Pancreas (tissue), 10 donors: Measurements from ENCODE around the gene PUS7L. TPM values are rescaled to one million over a fixed set of nuclear protein-coding genes. Genes with fewer than 3 reads are reported as not detected.

ENCODE experiments used
- ATAC-seq, 4 donors: fragments of 200-7000 bp; cut with Tn5 transposase; one replicate each; pipeline versions ENCODE4 v1.8.0 to v1.9.1; 2020; ENCODE audit warnings: mild to moderate bottlenecking in 4 of 4, moderate library complexity in 4 of 4
- DNase-seq, 6 donors: peaks; one replicate each; pipeline ENCODE4 v3.0.0-alpha.2; 2020
- FAIRE-seq: peaks from 2 replicates; lab custom pipeline; 2012; peaks lifted over from hg19 to GRCh38; lab: Jason Lieb, UNC
- H3K27ac ChIP-seq, 4 donors: fragments of 200-600 bp; sonication (generic); 1 replicate in 3 of 4; 2 replicates in 1 of 4; pipeline versions ENCODE4 v1.5.0 to v1.8.0; 2020
- H3K27me3 ChIP-seq, 4 donors: fragments of 200-600 bp; one replicate each; pipeline ENCODE4 v1.8.0; 2021
- H3K36me3 ChIP-seq, 3 donors: fragments of 200-600 bp; sonication (generic) in 1 of 3; one replicate each; pipeline versions ENCODE4 v1.5.0 to v1.8.0; 2020 to 2021
- H3K4me1 ChIP-seq, 3 donors: fragments of 200-600 bp; one replicate each; pipeline ENCODE4 v1.8.0; 2021
- H3K4me3 ChIP-seq, 4 donors: fragments of 200-600 bp; sonication (generic) in 2 of 4; one replicate each; pipeline versions ENCODE4 v1.5.0 to v1.8.0; 2020 to 2021
- H3K9me3 ChIP-seq, 4 donors: fragments of 200-600 bp; one replicate each; pipeline ENCODE4 v1.8.0; 2021
- WGBS, 2 donors: extraction: QIAGEN DNeasy Blood & Tissue Kit; methylation state at CpG; one replicate each; pipeline ENCODE4 v1.1.7; 2013; 5-methylcytosine and 5-hydroxymethylcytosine counted together
- intact Hi-C, 3 donors: fragments of 100-400 bp; cut with DNase I; formaldehyde crosslinking; loops; one replicate each; pipeline versions ENCODE4 v1.11.1 to v1.14.2; 2022
- polyA plus RNA-seq, 2 donors: library from polyadenylated mRNA; stranded (reverse); fragments of 200-250 nt; gene quantifications; one replicate each; pipeline ENCODE4 v1.2.3, GENCODE V29; 2013
- total RNA-seq, 6 donors: library from RNA; stranded (reverse); fragmentation: NEBNext Ultra II Directional in 4 of 6; extraction: Animal tissue kit (Norgen Biotek cat#: 25700) in 4 of 6; gene quantifications; one replicate each; pipeline versions ENCODE4 v1.2.1 to v1.2.4, GENCODE V29; 2021 to 2023
- TF ChIP-seq, protein P1 (sequence below), 4 donors: fragments of 200-600 bp; sonication (generic) in 3 of 4; IDR thresholded peaks; one replicate each; pipeline versions ENCODE4 v1.5.0 to v1.8.0; 2021; ENCODE audit warnings: antibody characterized with exemption in 4 of 4
- donor health status: healthy with polysubstance abuse.
- donor health status: DM: no; HTN: no; CAD: no; lungs with moderate emphysema.
- donor health status: DM: no; HTN: no; CAD: no.
- donor health status: control.
- donor health status: control.
- donor health status: Bipolar disorder and iron deficiency.
- donor health status: DM: yes; HTN: yes; CAD: no.
- donor health status: DM: no; HTN: no; CAD: no.
- donor health status: DM: no; HTN: no; CAD: no.
- donor health status: DM: yes; HTN: yes; CAD: no.

Gene PUS7L
- total and polyA plus RNA-seq, 8 donors: 1.1 to 10.9 (median 5.9) TPM

DNA sequence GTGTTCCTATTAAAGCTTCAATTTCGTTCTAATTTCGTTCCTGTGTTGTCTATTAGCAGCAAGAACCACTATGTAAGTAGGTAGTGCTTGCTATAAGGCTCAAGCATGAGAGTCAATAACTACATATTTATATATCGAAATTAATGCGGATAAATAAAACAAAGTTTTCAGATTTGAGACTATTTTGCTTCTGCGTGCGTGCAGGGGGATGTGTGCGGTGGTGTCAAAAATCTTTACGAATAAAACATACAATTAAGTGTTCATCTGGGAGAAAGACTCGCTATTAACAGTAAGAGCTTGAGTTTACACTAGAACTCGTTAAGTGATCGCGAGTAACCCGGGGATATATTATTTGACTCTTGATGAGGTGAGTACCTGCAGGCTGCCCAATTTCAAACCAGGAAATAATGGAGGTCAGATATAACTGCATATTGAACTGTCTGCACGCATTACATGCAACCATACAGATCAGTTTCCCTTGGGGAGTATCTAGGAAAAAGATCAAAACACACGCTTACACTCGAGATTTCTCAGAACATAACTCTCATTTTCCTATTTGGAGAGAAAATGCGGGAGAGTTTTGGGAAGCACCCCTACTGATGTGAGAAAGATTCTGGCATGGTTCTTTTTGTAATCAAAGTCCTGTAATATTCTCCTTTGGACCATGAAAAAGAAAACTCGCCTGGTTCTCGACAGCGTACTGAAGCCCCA lies 46.7 kb upstream of the PUS7L start:
- 2 to 3% methylated on average over 20 of the region's 20 CpGs for WGBS, 2 donors
- no peak for DNase-seq

DNA sequence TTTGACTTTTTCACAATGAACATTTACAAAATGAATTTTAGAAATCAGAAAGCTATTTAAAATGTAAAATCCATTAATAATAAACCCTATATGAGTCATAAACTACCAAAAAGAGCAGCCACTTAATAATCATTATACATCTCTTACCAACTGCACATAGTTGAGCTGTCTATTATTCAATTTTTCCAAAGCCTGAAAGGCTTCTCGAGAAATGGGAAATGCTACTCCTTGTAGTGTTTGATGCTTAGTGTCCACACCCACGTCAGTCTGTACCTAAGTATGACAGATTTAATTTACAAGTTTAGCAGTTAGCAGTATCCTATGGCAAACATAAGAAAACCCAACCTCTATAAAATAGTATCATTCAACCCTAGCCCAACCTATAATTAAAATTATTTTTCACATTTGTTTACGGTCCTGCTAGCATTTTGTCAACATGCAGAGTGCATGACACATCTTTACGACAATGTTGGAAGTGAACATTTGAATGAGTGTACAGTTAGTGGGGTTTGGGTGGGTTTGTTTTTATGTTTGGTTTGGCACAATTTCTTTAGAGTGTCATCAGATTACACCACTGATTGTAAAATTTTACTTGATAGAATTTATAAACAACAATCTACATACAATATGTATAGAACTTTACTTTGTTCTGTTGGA lies 39.1 kb upstream of the PUS7L start:
- H3K27ac ChIP-seq: no peak overlapping the region
- DNase-seq (no peak), ATAC-seq (no peak), FAIRE-seq (no peak)
- WGBS, 2 donors: 90 to 92% methylated on average over 4 of the region's 4 CpGs
- TF ChIP-seq, protein P1, sequence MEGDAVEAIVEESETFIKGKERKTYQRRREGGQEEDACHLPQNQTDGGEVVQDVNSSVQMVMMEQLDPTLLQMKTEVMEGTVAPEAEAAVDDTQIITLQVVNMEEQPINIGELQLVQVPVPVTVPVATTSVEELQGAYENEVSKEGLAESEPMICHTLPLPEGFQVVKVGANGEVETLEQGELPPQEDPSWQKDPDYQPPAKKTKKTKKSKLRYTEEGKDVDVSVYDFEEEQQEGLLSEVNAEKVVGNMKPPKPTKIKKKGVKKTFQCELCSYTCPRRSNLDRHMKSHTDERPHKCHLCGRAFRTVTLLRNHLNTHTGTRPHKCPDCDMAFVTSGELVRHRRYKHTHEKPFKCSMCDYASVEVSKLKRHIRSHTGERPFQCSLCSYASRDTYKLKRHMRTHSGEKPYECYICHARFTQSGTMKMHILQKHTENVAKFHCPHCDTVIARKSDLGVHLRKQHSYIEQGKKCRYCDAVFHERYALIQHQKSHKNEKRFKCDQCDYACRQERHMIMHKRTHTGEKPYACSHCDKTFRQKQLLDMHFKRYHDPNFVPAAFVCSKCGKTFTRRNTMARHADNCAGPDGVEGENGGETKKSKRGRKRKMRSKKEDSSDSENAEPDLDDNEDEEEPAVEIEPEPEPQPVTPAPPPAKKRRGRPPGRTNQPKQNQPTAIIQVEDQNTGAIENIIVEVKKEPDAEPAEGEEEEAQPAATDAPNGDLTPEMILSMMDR (IDR thresholded peaks at IDR 0.05): no peak
- H3K4me1 ChIP-seq: peaks cover 0 to 8% (median 2%) of the 10 kb centered on the region in 3 donors
- intact Hi-C loops: no loop called here
- no peaks in the 10 kb centered on the region for H3K27me3 ChIP-seq
- no peak overlapping the region for H3K4me3 ChIP-seq
- no peaks in the 10 kb centered on the region for H3K9me3 ChIP-seq
- peaks cover 0 to 56% (median 37%) of the 10 kb centered on the region in 3 donors for H3K36me3 ChIP-seq

More for the DNA sequence above, 46.7 kb upstream of the PUS7L start:
- Histone ChIP-seq H3K9me3 (no peaks in the 10 kb centered on the region), H3K27ac (peak overlapping the region; percentile 91 to 95 (median 92)), H3K4me1 (peaks cover 11 to 28% (median 27%) of the 10 kb centered on the region in 3 donors), H3K4me3 (peak overlapping the region; percentile 83 to 94 (median 88)), H3K27me3 (no peaks in the 10 kb centered on the region), H3K36me3 (peaks cover 0 to 11% (median 7%) of the 10 kb centered on the region in 3 donors)
- ATAC-seq (peak; percentile 19 to 39 (median 26)), FAIRE-seq (no peak)
- TF ChIP-seq, protein P1 (IDR thresholded peaks at IDR 0.05): no peak
- intact Hi-C loops: no loop called here

DNA sequence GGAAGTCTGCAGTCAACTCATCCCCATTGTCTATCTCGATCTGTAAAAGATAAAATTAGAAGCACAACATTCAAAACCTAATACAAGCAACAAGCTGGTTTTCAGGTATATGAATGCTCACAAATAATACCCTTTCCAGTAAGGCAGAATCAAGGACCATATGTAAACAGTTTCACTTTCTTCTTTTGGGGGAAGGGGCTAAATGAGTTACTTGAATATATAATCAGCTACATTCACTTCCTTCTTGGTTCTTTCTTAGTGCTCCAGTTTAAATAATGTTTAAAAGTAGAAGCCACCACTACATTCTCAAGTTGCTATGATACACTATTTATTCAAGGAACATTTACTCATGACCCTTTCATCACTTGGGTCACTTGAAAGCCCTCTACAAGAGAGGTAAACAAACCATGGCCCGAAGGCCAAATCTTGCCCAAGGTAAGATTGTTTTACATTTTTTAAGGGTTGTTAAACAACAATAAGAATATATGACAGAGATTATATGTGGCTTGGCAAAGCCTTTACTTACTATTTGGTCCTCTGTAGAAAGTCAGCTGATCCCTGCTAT lies 37.2 kb upstream of the PUS7L start:
- 49 to 53% methylated on average over 2 of the region's 2 CpGs for WGBS, 2 donors
- Histone ChIP-seq H3K4me3 (no peak overlapping the region), H3K36me3 (peaks cover 0 to 54% (median 33%) of the 10 kb centered on the region in 3 donors), H3K4me1 (peaks cover 0 to 4% (median 0%) of the 10 kb centered on the region in 3 donors), H3K27me3 (no peaks in the 10 kb centered on the region), H3K9me3 (no peaks in the 10 kb centered on the region), H3K27ac (no peak overlapping the region)
- DNase-seq (no peak), ATAC-seq (peak in 3 of 4 donors; percentile 48 to 70 (median 59)), FAIRE-seq (no peak)
- intact Hi-C loops: no loop called here
- TF ChIP-seq, protein P1 (IDR thresholded peaks at IDR 0.05): no peak

DNA sequence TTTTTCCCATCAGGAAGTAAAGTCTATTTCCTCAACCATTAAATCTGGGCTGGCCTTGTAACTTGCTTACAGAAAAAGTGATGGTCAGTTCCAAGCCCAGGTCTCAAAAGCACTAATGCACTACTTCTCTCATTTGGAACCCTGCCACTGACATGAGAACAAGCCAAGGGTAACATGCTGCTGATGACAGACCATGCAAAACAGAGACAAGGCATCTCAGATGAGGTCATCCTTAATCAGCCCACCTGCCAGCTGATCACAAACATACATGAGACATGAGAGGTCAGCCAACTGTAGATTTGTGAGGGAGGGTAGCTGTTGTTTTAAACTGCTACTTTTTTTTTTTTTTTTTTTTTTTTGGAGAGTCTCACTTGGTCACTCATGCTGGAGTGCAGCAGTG lies 31.4 kb upstream of the PUS7L start:
- peak in 1 of 6 donors; percentile 16 for DNase-seq
- no peaks in the 10 kb centered on the region for H3K4me1 ChIP-seq
- H3K4me3 ChIP-seq: no peak overlapping the region
- intact Hi-C loops: no loop called here
- ATAC-seq: peak; percentile 28 to 61 (median 51)
- no peaks in the 10 kb centered on the region for H3K9me3 ChIP-seq
- no peak for FAIRE-seq
- TF ChIP-seq, protein P1 (IDR thresholded peaks at IDR 0.05): no peak
- no peaks in the 10 kb centered on the region for H3K27me3 ChIP-seq
- peaks cover 0 to 21% (median 7%) of the 10 kb centered on the region in 3 donors for H3K36me3 ChIP-seq
- H3K27ac ChIP-seq: no peak overlapping the region
